HG03159 (cell line): ENCODE data around the gene HES4.
A peak's percentile ranks its signal among the peaks of the same experiment; 100 is the strongest.
"Not testable (repeated sequence)": the region's sequence is repeated elsewhere in the genome, so short reads cannot be mapped to it uniquely, and the experiment has no call there.

Source experiments
- ATAC-seq: cut with Tn5 transposase; IDR thresholded peaks from one replicate; pipeline ENCODE4 v1.9.1; 2021; ENCODE audit warnings: mild to moderate bottlenecking, moderate library complexity; ENCODE audit not compliant: unreplicated experiment

The HES4 gene

DNA sequence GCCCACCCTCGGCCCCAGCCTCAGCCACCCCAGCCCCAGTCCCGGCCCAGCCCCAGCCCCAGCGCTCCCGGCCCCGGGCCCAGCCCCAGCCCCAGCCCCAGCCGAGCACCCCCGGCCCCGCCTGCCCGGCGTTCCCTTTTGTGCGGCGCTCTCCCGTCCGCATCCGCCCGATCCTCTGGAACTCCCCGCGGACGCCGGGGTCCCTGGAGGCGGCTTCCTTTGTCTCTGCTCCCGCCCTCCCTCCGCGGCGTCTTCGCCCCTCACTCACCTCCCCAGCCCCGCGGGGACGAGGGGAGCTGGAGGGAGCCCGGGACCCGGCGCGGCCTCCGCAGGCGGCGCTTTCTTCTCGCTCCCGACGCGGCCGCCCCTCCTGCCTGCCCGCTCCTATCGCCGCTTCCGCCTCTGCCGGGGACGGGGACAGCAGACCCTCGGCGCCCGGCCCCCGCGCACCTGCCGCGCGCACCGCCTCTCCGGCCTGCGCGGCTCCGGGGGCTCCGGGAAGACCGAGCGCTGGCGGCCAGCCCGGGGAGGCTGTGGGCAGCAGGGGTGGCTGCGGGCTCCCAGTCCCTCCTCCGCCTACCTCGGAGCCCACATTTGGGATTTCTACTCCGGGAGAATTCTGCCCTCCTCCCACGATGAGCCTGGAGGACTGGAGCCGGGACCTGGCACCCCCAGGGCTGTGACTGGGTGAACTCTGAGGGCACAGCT, 34.0 kb upstream of the HES4 start:
- ATAC-seq, result no peak

DNA sequence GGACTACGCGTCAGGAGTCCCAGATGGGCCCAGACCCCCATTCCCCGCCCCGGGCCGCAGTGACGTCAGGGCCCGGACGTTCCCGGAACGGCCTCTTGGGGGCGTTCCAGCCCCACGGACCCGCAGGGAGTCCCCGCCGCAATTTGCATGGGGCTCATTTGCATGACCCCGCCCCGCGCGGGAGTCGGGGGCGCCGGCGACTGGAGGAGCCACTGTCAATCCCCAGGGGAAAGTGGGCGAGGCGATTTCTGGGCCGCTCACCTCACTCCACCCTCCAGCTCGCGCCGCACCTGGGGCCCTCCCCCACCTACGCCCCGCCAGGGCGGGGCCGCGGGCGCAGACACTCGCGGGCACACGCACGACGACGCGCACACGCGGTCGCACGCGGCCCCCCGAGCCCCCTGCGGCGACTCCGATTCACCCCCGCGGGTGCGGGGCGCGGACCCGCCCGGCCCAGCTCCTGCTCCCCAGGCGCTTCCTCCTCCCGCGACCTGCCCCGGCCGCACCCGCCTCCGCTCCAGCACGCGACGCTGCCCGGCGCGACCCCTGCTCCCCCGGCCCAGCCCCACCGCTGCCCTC, 33.2 kb upstream of the HES4 start:
- peak; percentile 76 for ATAC-seq

DNA sequence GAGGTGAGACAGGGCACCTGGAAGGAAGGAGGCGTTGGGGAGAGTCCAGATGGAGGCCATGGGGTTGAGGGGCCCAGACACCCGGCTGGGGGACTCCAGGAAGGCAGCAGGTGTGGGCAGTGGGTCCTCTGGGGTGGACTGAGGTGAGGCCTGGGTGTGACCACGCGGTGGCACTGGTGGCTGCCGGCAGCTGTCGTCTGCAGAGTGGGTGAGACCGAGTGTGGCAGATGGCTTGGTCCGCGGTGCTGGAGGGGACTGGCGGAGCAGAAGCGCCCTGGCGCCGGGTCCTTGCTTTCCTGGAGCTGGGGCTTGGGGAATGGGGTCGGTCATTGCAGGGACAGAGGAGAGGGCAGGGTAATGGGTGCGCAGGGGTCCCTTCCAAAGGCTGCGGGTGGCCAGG, 32.5 kb upstream of the HES4 start:
- peak; percentile 2 for ATAC-seq

DNA sequence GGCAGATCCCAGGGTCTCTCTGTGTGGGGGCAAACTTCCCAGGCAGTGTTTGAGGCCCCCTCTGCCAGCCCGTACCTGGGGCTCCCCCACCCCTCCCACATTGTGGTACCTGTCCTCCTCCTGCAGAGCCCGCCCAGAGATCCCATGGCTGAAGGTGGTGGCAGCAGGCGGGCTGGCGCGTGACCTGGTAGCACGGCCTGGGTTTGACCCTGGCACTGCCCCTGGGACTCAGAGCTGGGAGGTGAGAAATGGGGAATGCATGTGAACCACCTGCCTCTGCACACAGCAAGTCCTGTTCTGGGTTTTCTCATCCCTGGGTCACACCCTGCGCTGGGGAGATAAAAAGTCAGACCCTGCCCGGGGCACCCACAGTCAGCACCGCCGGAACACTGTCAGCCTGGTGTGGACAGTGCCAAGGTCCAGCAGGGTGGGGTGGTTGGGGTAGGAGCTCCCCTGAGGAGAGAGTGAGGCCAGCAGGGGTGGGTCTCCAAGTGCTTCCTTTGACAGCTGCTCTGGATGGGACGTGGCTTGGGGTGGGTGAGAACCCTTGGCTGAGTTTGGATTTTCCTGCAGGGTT, 31.9 kb upstream of the HES4 start:
- no peak for ATAC-seq

DNA sequence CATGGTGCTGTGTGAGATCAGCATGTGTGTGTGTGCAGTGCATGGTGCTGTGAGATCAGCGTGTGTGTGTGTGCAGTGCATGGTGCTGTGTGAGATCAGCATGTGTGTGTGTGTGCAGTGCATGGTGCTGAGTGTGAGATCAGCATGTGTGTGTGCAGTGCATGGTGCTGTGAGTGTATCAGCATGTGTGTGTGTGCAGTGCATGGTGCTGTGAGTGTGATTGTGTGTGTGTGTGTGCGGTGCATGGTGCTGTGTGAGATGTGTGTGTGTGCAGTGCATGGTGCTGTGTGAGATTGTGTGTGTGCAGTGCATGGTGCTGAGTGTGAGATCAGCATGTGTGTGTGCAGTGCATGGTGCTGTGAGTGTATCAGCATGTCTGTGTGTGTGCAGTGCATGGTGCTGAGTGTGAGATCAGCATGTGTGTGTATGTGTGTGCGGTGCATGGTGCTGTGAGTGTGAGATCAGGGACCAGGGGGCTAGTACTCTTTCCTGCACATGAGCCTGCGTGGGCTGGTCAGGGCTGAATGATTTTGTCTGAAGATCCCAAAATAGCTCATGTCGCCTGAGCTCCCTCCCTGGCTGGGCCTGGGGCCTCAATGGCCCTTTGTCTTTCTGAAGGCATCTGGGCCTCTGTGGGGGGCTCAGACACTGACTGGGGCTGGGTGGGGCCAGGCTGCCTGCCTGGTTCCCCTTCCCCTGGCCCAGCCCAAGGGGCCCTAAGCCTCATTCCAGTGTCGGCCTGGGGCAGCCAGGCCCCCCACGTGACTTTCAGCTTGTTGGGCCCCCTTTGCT, 31.2 kb upstream of the HES4 start:
- ATAC-seq, result not testable (repeated sequence)

DNA sequence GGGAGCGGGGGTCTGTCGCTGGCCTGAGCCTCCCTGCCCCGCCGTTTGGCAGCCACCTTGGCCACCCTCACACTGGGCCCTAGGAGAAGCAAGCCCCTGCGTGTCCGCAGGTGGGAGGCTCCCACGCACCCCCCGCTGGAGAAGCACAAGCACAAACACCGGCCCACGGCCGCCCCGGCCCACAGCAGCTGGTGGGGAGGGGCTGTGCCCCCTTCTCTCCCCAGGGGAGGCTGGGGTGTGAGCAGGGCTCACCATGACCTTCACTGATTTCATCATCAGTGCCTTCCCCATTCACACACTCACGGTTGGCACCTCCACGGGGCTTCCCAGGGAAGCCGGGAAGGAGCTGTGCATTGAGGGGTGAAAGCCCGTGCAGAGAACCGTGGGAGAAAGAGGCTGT, 27.9 kb upstream of the HES4 start:
- no peak for ATAC-seq

DNA sequence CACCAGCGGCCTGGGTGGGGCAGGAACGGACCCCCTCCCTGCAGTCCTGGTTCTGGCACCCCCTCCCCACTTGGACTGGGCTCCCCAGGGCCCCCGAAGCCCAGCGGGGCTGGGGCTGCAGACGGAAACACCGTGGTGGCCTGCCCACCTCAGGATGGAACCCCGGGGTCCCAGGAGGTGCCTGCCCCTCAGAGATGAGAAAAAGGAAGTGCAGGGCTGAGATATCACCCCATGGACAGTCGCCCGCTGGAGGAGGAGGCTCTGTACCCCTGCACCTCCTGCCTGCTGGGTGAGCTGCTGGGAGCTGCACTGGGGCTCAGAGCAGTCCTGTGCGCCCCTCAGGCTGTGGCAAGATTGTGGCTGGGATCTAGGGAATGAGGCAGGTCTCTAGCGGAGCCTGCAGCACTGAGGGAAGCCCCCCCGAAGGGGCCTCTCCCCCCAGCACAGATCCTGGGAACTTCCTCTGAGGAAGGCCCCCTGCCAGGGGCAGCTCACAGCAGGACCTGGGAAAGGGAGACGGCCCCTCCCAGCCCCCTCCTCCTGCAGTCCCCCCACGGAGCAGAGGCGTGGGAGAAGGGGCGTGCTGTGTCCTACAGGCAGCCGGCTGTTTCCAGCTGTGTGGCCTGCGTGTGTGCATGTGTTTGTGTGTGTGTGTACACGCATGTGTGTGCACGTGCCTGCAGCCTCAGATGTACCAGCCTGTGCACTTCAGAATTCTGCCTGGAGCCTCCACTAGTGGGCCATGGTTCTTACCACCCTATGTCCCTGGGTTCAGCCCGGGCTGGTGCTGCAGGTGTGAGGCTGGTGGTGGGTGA, 26.9 kb upstream of the HES4 start:
- no peak for ATAC-seq

DNA sequence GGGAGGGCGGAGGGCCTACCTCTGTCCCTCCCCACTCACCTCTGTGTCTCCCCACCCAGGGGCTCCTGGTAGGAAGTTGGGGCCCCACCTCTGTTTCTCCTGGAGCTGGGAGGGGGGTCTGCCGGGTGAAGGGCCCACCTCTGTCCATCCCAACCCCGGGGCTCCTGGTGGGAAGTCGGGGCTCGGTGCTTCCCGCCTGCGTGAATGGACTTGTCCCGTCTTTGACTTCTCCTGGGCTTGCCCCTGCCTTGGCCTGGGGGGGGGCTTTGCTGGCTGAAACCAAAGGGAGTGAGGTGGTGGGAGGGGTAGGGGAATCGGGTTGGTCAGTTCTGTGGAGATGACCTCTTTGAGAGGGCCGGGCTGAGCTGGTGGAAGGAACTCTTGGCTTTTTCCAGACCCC, 25.8 kb upstream of the HES4 start:
- ATAC-seq, result no peak

DNA sequence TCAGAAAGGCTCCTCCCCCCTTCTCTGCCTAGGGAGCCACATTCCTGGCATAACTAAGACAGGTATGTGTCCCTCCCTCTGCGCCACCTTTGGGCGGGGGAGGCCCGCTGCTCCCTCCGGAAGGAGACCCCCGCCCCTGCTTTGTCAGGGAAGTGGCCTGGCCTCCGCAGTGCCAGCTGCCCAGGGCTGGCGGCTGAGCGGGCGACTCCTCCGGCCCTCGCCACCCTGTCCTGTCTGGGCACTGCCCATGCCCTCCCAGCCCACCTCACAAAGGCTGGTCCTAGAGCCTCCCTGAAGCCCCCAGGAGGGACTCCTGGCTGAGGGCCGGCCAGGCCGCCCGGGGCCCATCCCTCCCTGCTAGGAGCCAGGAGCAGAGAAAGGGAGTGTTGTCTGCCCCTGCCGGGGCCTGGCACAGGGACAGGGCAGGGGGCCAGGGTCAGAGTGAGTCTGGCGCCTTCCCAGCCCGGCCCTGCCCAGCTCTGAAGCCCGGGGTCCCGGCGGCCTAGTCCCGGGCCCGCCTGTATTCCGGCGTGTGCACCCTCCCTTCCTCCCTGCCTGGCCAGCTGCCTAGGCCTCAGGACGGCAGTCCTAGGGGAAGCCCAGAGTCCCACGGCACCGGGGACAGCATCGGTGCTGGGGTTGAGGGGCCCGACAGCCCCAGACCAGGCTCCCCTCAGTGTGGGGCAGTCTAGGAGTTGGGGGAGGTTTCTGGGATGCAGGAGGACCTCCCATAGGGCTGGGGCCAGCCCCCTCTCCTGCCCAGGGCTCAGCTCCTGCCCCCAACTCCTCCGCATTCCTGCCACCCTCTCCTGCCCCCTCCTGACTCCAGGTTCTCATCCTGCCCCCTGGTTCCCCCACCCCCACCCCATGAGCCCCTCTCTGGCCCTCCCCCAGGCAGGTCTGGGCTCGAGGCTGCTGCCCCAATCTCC, 25.1 kb upstream of the HES4 start:
- no peak for ATAC-seq

DNA sequence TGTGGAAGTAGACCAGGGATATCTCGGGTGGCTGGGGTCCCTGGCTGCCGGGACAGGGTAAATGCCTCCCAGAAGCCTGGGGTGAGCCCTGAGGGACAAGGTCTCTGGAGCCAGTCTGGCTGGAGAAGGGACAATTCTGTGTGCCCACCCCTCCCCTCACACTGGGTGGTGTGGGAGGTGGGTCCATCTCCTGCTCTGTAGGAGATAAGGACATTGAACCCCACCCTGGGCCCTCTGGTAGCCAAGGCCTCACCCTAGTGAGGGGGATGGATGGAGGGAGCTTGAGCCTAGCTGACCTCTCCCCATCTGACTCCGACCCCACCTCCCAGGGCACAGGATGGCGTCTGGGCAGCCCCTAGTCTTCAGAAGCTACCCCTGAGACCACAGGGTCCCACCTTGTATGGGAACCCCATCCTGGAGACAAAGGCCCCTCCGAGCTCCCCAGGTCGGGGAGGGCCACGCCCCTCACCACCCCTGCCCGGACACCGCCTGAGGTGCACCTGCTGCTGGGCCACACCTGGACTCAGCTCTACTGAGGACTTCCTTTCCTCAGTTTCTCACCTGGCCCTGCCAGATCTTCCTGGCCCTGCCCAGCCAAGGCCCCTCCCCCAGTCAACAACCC, 24.4 kb upstream of the HES4 start:
- ATAC-seq, result no peak

DNA sequence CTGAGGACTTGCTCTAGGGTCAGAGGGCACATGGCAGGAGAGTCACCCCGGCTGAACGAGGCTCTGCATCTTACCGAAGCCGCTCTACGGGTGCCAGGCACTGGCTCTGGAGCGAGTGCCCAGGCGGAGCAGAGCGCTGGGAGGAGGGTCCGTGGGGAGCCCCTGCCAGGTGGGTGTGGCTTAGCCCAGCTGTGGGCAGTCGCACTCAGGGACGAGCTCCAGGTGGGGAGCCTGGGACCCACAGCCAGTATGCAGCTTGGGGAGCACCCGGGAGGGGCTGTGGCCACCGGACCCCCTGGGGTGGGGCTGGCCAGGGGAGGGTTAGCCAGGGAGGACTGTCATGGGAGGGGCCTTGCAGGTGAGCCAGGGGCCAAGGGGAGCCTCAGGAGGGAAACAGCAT, 23.8 kb upstream of the HES4 start:
- no peak for ATAC-seq

DNA sequence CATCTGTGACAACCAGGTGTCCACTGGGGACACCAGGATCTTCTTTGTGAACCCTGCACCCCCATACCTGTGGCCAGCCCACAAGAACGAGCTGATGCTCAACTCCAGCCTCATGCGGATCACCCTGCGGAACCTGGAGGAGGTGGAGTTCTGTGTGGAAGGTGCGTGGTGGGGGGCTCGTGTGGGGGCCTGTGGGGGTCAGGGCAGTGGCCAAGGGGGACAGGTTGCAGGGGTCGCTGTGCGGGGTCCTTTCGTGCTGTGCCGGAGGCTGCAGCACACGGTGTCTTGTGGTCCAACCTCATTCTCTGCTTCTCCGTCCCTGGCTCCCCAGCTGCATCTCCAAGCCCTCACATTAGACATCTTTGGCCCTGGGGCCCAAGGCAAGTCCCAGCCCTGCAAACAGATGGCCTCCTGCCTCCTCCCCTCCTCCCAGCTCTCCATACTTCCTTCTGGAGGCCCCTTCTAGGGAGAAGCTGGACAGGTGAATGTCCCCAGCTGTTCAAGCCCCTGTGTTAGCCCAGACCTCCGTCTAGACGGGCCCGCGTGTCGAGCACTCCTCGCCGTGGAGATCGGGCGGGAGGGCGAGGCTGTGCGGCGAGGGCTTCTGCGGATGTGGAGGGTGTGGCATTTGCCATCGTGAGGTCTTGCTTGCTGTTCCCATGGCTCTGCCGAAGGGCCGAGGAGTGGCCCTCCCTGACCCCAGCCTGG, 22.6 kb upstream of the HES4 start:
- ATAC-seq, result no peak

DNA sequence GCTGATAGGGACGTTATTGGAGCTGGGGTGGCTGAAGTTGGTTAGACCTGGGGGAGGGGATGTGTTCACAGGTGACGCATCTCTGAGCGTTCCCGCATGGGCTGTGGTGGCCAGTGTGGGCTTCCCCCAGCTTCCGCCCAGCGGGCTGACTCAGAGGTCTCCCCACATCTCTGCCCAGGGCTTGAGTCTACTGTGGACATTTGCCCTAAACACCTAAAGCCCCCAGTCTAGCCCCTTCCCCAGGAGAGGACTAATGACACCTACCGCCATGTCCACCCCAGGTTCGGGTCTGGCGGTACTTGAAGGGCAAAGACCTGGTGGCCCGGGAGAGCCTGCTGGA, 22.0 kb upstream of the HES4 start:
- no peak for ATAC-seq

DNA sequence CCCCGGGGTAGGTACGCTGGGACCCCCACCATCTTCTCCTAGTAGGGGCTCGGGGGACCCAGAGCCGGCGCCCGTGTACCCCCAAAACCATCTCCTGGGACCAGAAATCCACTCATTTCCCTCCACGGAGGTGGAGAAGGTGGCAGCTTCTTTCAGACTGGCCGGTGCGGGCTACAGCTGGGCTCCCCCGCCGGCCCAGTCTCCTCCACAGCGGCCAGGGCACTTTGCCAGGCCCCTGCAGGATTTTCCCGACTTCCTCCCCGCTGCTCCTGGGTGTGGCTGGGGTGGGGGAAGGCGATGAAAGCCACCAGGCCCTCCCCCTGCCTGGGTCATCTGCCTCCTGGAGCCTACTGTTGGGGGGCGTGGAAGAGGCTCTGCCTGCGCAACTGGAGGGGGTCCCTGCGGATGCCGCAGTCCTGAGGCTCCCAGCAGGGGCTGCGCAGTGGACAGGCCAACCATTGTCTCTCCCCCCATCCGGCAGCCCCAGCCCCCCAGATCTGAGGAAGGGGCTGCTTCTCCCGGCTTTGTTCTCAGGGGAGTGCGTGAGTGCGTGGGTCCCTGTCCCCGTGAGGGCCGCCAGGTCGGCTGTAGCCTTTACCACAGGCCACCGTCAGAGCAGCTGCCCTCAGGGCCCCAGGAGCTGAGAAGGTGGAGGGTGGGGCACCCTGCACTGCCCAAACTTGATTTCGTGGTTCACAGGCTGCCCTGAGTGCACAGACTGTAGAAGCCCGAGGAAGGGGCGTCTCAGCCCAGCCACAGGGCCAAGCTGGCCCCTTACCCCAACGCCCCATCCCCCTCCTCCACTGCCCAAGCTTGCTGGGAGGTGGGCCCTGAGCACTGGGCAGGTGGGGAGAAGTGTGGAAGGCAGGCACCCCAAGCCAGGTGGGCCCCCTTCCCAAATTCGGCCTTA, 21.4 kb upstream of the HES4 start:
- no peak for ATAC-seq

DNA sequence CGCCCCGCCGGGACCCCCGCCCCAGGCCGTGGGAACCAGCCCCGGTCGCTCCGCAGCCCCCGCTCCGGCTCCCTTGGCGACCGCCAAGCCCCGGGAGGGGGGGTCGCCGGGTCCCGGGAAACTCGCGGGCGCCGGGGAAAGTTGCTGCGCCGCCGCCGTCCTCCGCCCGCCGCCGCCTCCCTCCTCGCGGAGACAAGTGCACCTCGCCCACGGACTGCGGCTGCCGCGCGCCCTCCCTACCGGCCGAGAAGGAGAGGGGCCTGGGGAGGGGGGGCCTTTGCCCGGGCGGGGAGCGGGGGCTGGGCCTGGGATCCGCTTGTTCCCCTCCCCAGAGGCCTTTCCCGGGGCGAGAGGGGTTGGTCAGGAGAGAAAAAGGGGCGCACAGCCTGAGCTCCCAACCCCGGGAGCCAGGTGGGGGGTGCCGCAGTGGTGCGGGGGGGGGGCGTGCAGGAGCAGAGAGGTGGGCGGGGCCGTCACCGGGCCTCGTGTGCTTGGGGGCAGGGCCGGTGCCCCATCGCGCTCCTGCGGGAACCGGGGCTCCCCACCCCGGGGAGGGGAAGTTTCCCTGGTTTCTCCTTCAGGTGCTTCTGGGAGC, 20.6 kb upstream of the HES4 start:
- ATAC-seq, result peak; percentile 14

DNA sequence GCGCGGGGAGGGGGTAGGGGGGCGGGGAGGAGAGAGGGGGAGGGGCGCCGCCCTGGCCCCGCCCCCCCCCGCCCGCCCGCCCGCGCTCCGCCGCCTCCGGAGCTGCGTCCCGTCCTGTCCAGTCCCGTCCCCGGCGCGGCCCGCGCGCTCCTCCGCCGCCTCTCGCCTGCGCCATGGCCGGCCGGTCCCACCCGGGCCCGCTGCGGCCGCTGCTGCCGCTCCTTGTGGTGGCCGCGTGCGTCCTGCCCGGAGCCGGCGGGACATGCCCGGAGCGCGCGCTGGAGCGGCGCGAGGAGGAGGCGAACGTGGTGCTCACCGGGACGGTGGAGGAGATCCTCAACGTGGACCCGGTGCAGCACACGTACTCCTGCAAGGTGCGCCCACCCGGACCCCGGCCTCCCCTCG, 20.1 kb upstream of the HES4 start, which contains the start of gene AGRN:
TSS of gene AGRN (plus strand) at position 121 of the 405 bp plus-strand sequence. CDS start at position 174, 53 bp downstream.
- peak; percentile 34 for ATAC-seq
